ENCODE measurements around the gene DOK6.

Gene DOK6

GRCh38 chr18:69647702-69648101, 247.0 kb downstream of the DOK6 start:
- H3K9me3 ChIP-seq (ENCODE audit: insufficient read depth, low read length): no peaks in the 10 kb centered on the region
- no peaks in the 10 kb centered on the region for H3K27me3 ChIP-seq (ENCODE audit: low read depth, low read length)
- H4K20me1 ChIP-seq (ENCODE audit: insufficient read depth, low read length): no peaks in the 10 kb centered on the region
- no peak overlapping the region for H3K4me3 ChIP-seq (ENCODE audit: low read length)
- no peaks in the 10 kb centered on the region for H3K4me1 ChIP-seq (ENCODE audit: low read length)
- TF ChIP-seq CTCF (IDR thresholded peaks at IDR 0.05; ENCODE audit: low read depth, low read length) (no peak), EZH2phosphoT487 (IDR thresholded peaks at IDR 0.05; ENCODE audit: low read depth) (no peak)
- H3K4me2 ChIP-seq (ENCODE audit: low read length): no peak overlapping the region
- no peaks in the 10 kb centered on the region for H3K36me3 ChIP-seq (replicated peaks; ENCODE audit: low read depth, low read length)
- H3K79me2 ChIP-seq (ENCODE audit: low read length): no peaks in the 10 kb centered on the region
- no peak overlapping the region for H2AFZ ChIP-seq (ENCODE audit: low read depth, low read length)
- H3K27ac ChIP-seq (ENCODE audit: low read length): no peak overlapping the region
- no peak overlapping the region for H3K9ac ChIP-seq (ENCODE audit: low read length)

- Histone ChIP-seq H3K79me2 (ENCODE audit: low read length) (no peaks in the 10 kb centered on the region), H3K9me3 (ENCODE audit: insufficient read depth, low read length) (no peaks in the 10 kb centered on the region), H3K36me3 (replicated peaks; ENCODE audit: low read depth, low read length) (no peaks in the 10 kb centered on the region), H3K4me1 (ENCODE audit: low read length) (peaks cover 5% of the 10 kb centered on the region), H3K4me3 (ENCODE audit: low read length) (no peak overlapping the region), H3K27ac (ENCODE audit: low read length) (no peak overlapping the region), H3K4me2 (ENCODE audit: low read length) (no peak overlapping the region), H3K27me3 (ENCODE audit: low read depth, low read length) (no peaks in the 10 kb centered on the region), H4K20me1 (ENCODE audit: insufficient read depth, low read length) (no peaks in the 10 kb centered on the region), H2AFZ (ENCODE audit: low read depth, low read length) (no peak overlapping the region), H3K9ac (ENCODE audit: low read length) (no peak overlapping the region)
- no peak for TF ChIP-seq EZH2phosphoT487 (IDR thresholded peaks at IDR 0.05; ENCODE audit: low read depth)
- TF ChIP-seq CTCF (IDR thresholded peaks at IDR 0.05; ENCODE audit: low read depth, low read length): no peak
These were observed 247.8 kb downstream of the DOK6 start for GRCh38 chr18:69648486-69648885.

DNA sequence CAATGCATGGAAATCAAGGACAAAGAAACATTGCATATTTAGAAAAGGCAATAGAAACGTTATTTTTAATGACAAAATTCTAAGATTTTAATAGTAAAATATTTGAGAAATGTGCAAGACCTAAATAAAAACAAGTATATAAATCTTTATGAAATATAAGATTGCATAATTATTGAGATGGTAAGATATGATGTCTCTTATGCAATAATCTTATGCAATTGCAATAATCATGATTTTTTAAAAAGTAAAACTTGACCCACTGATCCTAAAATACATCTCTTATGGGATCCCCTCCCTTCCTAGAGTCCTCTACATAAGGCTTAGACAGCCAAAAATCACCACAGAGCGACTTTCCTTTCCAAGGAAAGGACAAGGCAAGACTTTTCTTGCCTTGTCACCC, 249.0 kb downstream of the DOK6 start:
- Histone ChIP-seq H3K79me2 (ENCODE audit: low read length) (no peaks in the 10 kb centered on the region), H2AFZ (ENCODE audit: low read depth, low read length) (no peak overlapping the region), H3K4me2 (ENCODE audit: low read length) (no peak overlapping the region), H3K27ac (ENCODE audit: low read length) (no peak overlapping the region), H3K27me3 (ENCODE audit: low read depth, low read length) (no peaks in the 10 kb centered on the region), H3K9ac (ENCODE audit: low read length) (no peak overlapping the region), H3K36me3 (replicated peaks; ENCODE audit: low read depth, low read length) (no peaks in the 10 kb centered on the region), H3K4me3 (ENCODE audit: low read length) (no peak overlapping the region), H3K9me3 (ENCODE audit: insufficient read depth, low read length) (no peaks in the 10 kb centered on the region), H4K20me1 (ENCODE audit: insufficient read depth, low read length) (no peaks in the 10 kb centered on the region), H3K4me1 (ENCODE audit: low read length) (peaks cover 10% of the 10 kb centered on the region)
- TF ChIP-seq CTCF (IDR thresholded peaks at IDR 0.05; ENCODE audit: low read depth, low read length): no peak
- TF ChIP-seq EZH2phosphoT487 (IDR thresholded peaks at IDR 0.05; ENCODE audit: low read depth): no peak

DNA sequence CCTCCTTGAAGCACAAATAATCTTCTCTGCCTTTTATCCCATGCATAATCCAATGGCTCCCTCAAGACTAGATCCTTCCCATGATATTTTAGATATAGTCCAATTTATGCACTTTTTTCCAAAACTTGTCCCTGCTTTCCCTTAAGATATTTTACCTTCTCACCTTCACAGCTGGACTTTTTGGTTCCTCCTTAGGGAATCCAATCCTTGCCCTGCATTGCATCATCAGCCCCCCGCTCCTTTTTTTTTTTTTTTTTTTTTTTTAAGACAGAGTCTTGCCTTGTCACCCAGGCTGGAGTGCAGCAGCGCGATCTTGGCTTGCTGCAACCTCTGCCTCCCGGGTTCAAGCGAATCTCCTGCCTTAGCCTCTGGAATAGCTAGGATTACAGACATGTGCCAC, 250.6 kb downstream of the DOK6 start:
- H3K79me2 ChIP-seq (ENCODE audit: low read length): no peaks in the 10 kb centered on the region
- peaks cover 10% of the 10 kb centered on the region for H3K4me1 ChIP-seq (ENCODE audit: low read length)
- TF ChIP-seq CTCF (IDR thresholded peaks at IDR 0.05; ENCODE audit: low read depth, low read length): no peak
- TF ChIP-seq EZH2phosphoT487 (IDR thresholded peaks at IDR 0.05; ENCODE audit: low read depth): no peak
- no peaks in the 10 kb centered on the region for H3K27me3 ChIP-seq (ENCODE audit: low read depth, low read length)
- no peak overlapping the region for H3K4me3 ChIP-seq (ENCODE audit: low read length)
- no peak overlapping the region for H3K9ac ChIP-seq (ENCODE audit: low read length)
- H3K27ac ChIP-seq (ENCODE audit: low read length): no peak overlapping the region
- H4K20me1 ChIP-seq (ENCODE audit: insufficient read depth, low read length): no peaks in the 10 kb centered on the region
- H2AFZ ChIP-seq (ENCODE audit: low read depth, low read length): no peak overlapping the region
- H3K36me3 ChIP-seq (replicated peaks; ENCODE audit: low read depth, low read length): no peaks in the 10 kb centered on the region
- no peaks in the 10 kb centered on the region for H3K9me3 ChIP-seq (ENCODE audit: insufficient read depth, low read length)
- no peak overlapping the region for H3K4me2 ChIP-seq (ENCODE audit: low read length)

All from OCI-LY3 (cell line).